Progenitor cell of endocrine pancreas (in vitro differentiated cells): ENCODE results near the gene CNTNAP5. TPM values are rescaled to one million over a fixed set of nuclear protein-coding genes. Genes with fewer than 3 reads are reported as not detected.

Experiments used
- DNase-seq: peaks from one replicate; pipeline ENCODE4 v3.0.0; 2021; ENCODE audit warnings: low spot score; ENCODE audit not compliant: unreplicated experiment
- H3K27ac Mint-ChIP-seq: 2 replicates; pipeline ENCODE4 v1.8.0; 2021; ENCODE audit warnings: mild to moderate bottlenecking, moderate library complexity, mixed read lengths
- H3K27me3 Mint-ChIP-seq: 2 replicates; pipeline ENCODE4 v1.8.0; 2021; ENCODE audit warnings: mixed read lengths
- H3K36me3 Mint-ChIP-seq: 2 replicates; pipeline ENCODE4 v1.8.0; 2022; ENCODE audit warnings: mixed read lengths; ENCODE audit not compliant: insufficient read depth
- H3K4me1 Mint-ChIP-seq: 2 replicates; pipeline ENCODE4 v1.8.0; 2021; ENCODE audit warnings: low read depth, mixed read lengths
- H3K4me3 Mint-ChIP-seq: 2 replicates; pipeline ENCODE4 v1.8.0; 2021; ENCODE audit warnings: low read depth, mild to moderate bottlenecking, moderate library complexity, mixed read lengths
- H3K9me3 Mint-ChIP-seq: 2 replicates; pipeline ENCODE4 v1.8.0; 2021; ENCODE audit warnings: low read depth, mixed read lengths
- CTCF ChIP-seq: fragments of 200-600 bp; sonication (generic); IDR thresholded peaks from one replicate; pipeline ENCODE4 v1.5.0; 2021; ENCODE audit warnings: antibody characterized with exemption, mild to moderate bottlenecking; ENCODE audit not compliant: unreplicated experiment
- total RNA-seq: library from RNA; stranded (reverse); gene quantifications from 2 replicates; pipeline ENCODE4 v1.2.1, GENCODE V29; 2021

The CNTNAP5 gene
- total RNA-seq, 1 donor from 2014 or later = 5.3 TPM

DNA sequence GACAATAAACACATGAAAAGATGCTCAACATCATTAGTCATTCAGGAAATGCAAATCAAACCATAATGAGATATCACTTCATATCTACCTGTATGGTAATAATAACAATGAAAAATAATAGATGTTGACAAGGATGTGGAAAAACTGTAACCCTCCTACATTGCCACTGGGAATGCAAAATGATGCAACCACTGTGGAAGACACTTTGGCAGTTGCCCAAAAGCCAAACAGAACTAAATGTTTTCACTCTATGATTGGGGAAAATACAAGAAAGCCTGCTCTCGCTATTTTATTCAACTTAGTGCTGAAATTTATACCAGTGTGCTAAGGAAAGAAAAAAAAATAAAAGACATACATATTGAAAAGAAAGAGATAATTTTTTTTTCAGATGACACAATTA, 934.5 kb downstream of the CNTNAP5 start:
- no peaks in the 10 kb centered on the region for H3K36me3 Mint-ChIP-seq
- no peak for DNase-seq
- H3K4me1 Mint-ChIP-seq = no peaks in the 10 kb centered on the region
- H3K9me3 Mint-ChIP-seq = no peaks in the 10 kb centered on the region
- no peaks in the 10 kb centered on the region for H3K27me3 Mint-ChIP-seq
- H3K4me3 Mint-ChIP-seq = no peak overlapping the region
- TF ChIP-seq CTCF = no peak
- H3K27ac Mint-ChIP-seq = no peak overlapping the region

DNA sequence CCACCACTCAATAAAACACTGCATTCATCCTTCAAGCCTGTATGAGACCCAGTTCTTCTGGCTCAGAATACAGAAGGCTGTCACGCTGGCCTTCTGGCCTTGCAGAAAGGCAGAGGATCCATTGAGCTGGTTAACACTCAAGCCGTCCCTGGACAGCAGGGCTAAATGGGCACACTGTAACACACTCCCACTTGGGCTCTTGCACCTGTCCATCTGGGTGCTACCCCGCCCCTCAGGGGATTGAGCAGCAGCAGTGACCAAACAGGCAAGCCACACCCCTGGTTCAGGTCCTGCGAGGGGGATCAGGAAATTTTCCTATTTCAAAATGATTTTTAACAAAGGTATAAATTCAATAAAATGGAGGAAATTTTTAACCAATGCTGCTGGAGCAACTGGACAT, 936.0 kb downstream of the CNTNAP5 start:
- TF ChIP-seq CTCF = no peak
- Mint-ChIP-seq H3K4me3 (no peak overlapping the region), H3K27me3 (no peaks in the 10 kb centered on the region), H3K4me1 (peaks cover 2% of the 10 kb centered on the region), H3K9me3 (no peaks in the 10 kb centered on the region), H3K36me3 (no peaks in the 10 kb centered on the region), H3K27ac (no peak overlapping the region)
- no peak for DNase-seq
